GM23338 (cell line): Measurements from ENCODE around the gene CAMP. TPM values are rescaled to one million over a fixed set of nuclear protein-coding genes. Genes with fewer than 3 reads are reported as not detected.

Source experiments
- ATAC-seq: fragments of 200-7000 bp; cut with Tn5 transposase; 3 replicates; pipeline ENCODE4 v1.9.1; 2020
- DNase-seq: peaks from one replicate; pipeline ENCODE4 v3.0.0-alpha.2; 2015; ENCODE audit warnings: low spot score
- H2AFZ ChIP-seq: fragments of 200-600 bp; sonication (generic); 2 replicates; pipeline ENCODE4 v1.8.0; 2016; ENCODE audit warnings: antibody characterized with exemption, mild to moderate bottlenecking, moderate library complexity
- H3F3A ChIP-seq: fragments of 200-600 bp; sonication (generic); replicated peaks from 2 replicates; pipeline ENCODE4 v1.8.0; 2017; ENCODE audit warnings: antibody characterized with exemption, mixed run types, low read depth
- H3K27ac ChIP-seq: fragments of 200-600 bp; sonication (generic); 2 replicates; pipeline ENCODE4 v1.6.1; 2016; ENCODE audit warnings: low read depth
- H3K27me3 ChIP-seq: fragments of 200-600 bp; sonication (generic); 2 replicates; pipeline ENCODE4 v1.8.0; 2016; ENCODE audit warnings: mild to moderate bottlenecking, mixed run types, moderate library complexity; ENCODE audit not compliant: insufficient read depth
- H3K36me3 ChIP-seq: fragments of 200-600 bp; sonication (generic); 2 replicates; pipeline ENCODE4 v1.8.0; 2016; ENCODE audit warnings: mild to moderate bottlenecking; ENCODE audit not compliant: insufficient read depth
- H3K4me1 ChIP-seq: fragments of 200-600 bp; sonication (generic); 2 replicates; pipeline ENCODE4 v1.8.0; 2016; ENCODE audit warnings: mild to moderate bottlenecking, moderate library complexity; ENCODE audit not compliant: insufficient read depth
- H3K4me2 ChIP-seq: fragments of 200-600 bp; sonication (generic); 2 replicates; pipeline ENCODE4 v1.7.1; 2017; ENCODE audit warnings: mixed run types
- H3K4me3 ChIP-seq: fragments of 200-600 bp; sonication (generic); 2 replicates; pipeline ENCODE4 v1.6.1; 2016; ENCODE audit warnings: mixed run types
- H3K79me2 ChIP-seq: fragments of 200-600 bp; sonication (generic); replicated peaks from 2 replicates; pipeline ENCODE4 v1.8.0; 2017; ENCODE audit warnings: mild to moderate bottlenecking; ENCODE audit not compliant: insufficient read depth
- H3K9me2 ChIP-seq: fragments of 200-600 bp; sonication (generic); 2 replicates; pipeline ENCODE4 v1.8.0; 2017; ENCODE audit not compliant: insufficient read depth
- H4K20me1 ChIP-seq: fragments of 200-600 bp; sonication (generic); replicated peaks from 2 replicates; pipeline ENCODE4 v1.8.0; 2017; ENCODE audit warnings: mild to moderate bottlenecking; ENCODE audit not compliant: insufficient read depth
- H3K27ac Mint-ChIP-seq: 2 replicates; pipeline ENCODE4 v1.8.0; 2020; ENCODE audit warnings: inconsistent platforms, mild to moderate bottlenecking, moderate library complexity, mixed read lengths
- H3K27me3 Mint-ChIP-seq: 3 replicates; pipeline ENCODE4 v1.8.0; 2022; ENCODE audit warnings: low read depth, mild to moderate bottlenecking, moderate library complexity, mixed read lengths, inconsistent platforms; ENCODE audit not compliant: insufficient read depth, poor library complexity
- H3K36me3 Mint-ChIP-seq: 3 replicates; pipeline ENCODE4 v1.8.0; 2021; ENCODE audit warnings: low read depth, mild to moderate bottlenecking, inconsistent platforms, moderate library complexity, mixed read lengths
- H3K4me1 Mint-ChIP-seq: 3 replicates; pipeline ENCODE4 v1.8.0; 2020; ENCODE audit warnings: mild to moderate bottlenecking, inconsistent platforms, mixed read lengths
- H3K4me3 Mint-ChIP-seq: 3 replicates; pipeline ENCODE4 v1.8.0; 2021; ENCODE audit warnings: moderate library complexity, mild to moderate bottlenecking, inconsistent platforms, mixed read lengths
- H3K9me3 Mint-ChIP-seq: 3 replicates; pipeline ENCODE4 v1.8.0; 2020; ENCODE audit warnings: moderate library complexity, mild to moderate bottlenecking, inconsistent platforms, mixed read lengths
- EZH2 ChIP-seq: fragments of 200-600 bp; sonication (generic); IDR thresholded peaks from one replicate; pipeline ENCODE4 v1.8.0; 2017; ENCODE audit warnings: antibody characterized with exemption, mild to moderate bottlenecking, low read depth; ENCODE audit not compliant: unreplicated experiment
- EZH2phosphoT487 ChIP-seq: fragments of 200-600 bp; sonication (generic); IDR thresholded peaks from one replicate; pipeline ENCODE4 v1.8.1; 2018; ENCODE audit warnings: antibody characterized with exemption; ENCODE audit not compliant: unreplicated experiment
- NANOG ChIP-seq: IDR thresholded peaks from 2 replicates; pipeline ENCODE4 v1.6.1; 2016; ENCODE audit warnings: antibody characterized with exemption, borderline replicate concordance
- polyA plus RNA-seq: library from polyadenylated mRNA; unstranded; fragments of >200 nt; fragmentation: Nextera tagmentation; extraction: Ambion mirVana; gene quantifications from 2 replicates; pipeline ENCODE4 v1.2.1, GENCODE V29; 2016
- total RNA-seq: library from RNA; depleted of rRNA; stranded (reverse); fragments of >200 nt; shearing (Covaris generic); gene quantifications from 2 replicates; pipeline ENCODE4 v1.2.3, GENCODE V29; 2014
- TF ChIP-seq, protein P1 (sequence below): fragments of 250-450 bp; sonication (Bioruptor Pico); IDR thresholded peaks from 2 replicates; pipeline ENCODE4 v1.5.0; 2020; ENCODE audit warnings: mild to moderate bottlenecking, moderate library complexity
- TF ChIP-seq, protein P2 (sequence below): IDR thresholded peaks from one replicate; pipeline ENCODE4 v1.6.1; 2018; ENCODE audit warnings: antibody characterized with exemption; ENCODE audit not compliant: unreplicated experiment

CAMP gene
- total and polyA plus RNA-seq, 2 experiments from 2014 or later = not detected

DNA sequence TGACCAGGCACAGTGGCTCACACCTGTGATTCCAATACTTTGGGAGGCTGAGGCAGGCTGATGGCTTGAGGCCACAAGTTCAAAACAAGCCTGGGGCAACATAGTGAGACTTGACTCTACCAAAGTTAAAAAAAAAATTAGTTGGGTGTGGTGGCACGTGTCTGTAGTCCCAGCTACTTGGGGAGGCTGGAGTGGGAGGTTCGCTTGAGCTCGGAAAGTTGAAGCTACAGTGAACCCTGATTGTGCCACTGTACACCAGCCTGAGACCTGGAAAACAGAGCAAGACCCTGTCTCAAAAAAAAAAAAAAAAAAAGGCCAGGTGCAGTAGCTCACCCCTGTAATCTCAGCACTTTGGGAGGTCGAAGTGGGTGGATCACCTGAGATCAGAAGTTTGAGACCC, 38.2 kb upstream of the CAMP start:
- Histone ChIP-seq H2AFZ (no peak overlapping the region), H3K27me3 (no peaks in the 10 kb centered on the region), H3K4me1 (peaks cover 17% of the 10 kb centered on the region), H3K9me2 (no peaks in the 10 kb centered on the region), H3K27ac (0 out of 2 replicates have a peak overlapping the region, but pooled peaks have one; percentile 29), H3K79me2 (peaks cover 77% of the 10 kb centered on the region), H3F3A (peaks cover 9% of the 10 kb centered on the region), H4K20me1 (peaks cover 46% of the 10 kb centered on the region), H3K36me3 (peaks cover 57% of the 10 kb centered on the region), H3K4me2 (no peak overlapping the region), H3K4me3 (no peak overlapping the region)
- H3K4me3 Mint-ChIP-seq = no peak overlapping the region
- ATAC-seq (no peak), DNase-seq (no peak)
- no peak overlapping the region for H3K27ac Mint-ChIP-seq
- TF ChIP-seq, protein P1, sequence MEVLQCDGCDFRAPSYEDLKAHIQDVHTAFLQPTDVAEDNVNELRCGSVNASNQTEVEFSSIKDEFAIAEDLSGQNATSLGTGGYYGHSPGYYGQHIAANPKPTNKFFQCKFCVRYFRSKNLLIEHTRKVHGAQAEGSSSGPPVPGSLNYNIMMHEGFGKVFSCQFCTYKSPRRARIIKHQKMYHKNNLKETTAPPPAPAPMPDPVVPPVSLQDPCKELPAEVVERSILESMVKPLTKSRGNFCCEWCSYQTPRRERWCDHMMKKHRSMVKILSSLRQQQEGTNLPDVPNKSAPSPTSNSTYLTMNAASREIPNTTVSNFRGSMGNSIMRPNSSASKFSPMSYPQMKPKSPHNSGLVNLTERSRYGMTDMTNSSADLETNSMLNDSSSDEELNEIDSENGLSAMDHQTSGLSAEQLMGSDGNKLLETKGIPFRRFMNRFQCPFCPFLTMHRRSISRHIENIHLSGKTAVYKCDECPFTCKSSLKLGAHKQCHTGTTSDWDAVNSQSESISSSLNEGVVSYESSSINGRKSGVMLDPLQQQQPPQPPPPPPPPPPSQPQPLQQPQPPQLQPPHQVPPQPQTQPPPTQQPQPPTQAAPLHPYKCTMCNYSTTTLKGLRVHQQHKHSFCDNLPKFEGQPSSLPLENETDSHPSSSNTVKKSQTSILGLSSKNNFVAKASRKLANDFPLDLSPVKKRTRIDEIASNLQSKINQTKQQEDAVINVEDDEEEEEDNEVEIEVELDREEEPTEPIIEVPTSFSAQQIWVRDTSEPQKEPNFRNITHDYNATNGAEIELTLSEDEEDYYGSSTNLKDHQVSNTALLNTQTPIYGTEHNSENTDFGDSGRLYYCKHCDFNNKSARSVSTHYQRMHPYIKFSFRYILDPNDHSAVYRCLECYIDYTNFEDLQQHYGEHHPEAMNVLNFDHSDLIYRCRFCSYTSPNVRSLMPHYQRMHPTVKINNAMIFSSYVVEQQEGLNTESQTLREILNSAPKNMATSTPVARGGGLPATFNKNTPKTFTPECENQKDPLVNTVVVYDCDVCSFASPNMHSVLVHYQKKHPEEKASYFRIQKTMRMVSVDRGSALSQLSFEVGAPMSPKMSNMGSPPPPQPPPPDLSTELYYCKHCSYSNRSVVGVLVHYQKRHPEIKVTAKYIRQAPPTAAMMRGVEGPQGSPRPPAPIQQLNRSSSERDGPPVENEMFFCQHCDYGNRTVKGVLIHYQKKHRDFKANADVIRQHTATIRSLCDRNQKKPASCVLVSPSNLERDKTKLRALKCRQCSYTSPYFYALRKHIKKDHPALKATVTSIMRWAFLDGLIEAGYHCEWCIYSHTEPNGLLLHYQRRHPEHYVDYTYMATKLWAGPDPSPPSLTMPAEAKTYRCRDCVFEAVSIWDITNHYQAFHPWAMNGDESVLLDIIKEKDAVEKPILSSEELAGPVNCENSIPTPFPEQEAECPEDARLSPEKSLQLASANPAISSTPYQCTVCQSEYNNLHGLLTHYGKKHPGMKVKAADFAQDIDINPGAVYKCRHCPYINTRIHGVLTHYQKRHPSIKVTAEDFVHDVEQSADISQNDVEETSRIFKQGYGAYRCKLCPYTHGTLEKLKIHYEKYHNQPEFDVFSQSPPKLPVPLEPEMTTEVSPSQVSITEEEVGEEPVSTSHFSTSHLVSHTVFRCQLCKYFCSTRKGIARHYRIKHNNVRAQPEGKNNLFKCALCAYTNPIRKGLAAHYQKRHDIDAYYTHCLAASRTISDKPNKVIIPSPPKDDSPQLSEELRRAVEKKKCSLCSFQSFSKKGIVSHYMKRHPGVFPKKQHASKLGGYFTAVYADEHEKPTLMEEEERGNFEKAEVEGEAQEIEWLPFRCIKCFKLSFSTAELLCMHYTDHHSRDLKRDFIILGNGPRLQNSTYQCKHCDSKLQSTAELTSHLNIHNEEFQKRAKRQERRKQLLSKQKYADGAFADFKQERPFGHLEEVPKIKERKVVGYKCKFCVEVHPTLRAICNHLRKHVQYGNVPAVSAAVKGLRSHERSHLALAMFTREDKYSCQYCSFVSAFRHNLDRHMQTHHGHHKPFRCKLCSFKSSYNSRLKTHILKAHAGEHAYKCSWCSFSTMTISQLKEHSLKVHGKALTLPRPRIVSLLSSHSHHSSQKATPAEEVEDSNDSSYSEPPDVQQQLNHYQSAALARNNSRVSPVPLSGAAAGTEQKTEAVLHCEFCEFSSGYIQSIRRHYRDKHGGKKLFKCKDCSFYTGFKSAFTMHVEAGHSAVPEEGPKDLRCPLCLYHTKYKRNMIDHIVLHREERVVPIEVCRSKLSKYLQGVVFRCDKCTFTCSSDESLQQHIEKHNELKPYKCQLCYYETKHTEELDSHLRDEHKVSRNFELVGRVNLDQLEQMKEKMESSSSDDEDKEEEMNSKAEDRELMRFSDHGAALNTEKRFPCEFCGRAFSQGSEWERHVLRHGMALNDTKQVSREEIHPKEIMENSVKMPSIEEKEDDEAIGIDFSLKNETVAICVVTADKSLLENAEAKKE (CRISPR knock-in tag) = no peak
- H3K9me3 Mint-ChIP-seq = no peaks in the 10 kb centered on the region
- H3K4me1 Mint-ChIP-seq = peaks cover 24% of the 10 kb centered on the region
- peaks cover 15% of the 10 kb centered on the region for H3K27me3 Mint-ChIP-seq
- peaks cover 72% of the 10 kb centered on the region for H3K36me3 Mint-ChIP-seq

DNA sequence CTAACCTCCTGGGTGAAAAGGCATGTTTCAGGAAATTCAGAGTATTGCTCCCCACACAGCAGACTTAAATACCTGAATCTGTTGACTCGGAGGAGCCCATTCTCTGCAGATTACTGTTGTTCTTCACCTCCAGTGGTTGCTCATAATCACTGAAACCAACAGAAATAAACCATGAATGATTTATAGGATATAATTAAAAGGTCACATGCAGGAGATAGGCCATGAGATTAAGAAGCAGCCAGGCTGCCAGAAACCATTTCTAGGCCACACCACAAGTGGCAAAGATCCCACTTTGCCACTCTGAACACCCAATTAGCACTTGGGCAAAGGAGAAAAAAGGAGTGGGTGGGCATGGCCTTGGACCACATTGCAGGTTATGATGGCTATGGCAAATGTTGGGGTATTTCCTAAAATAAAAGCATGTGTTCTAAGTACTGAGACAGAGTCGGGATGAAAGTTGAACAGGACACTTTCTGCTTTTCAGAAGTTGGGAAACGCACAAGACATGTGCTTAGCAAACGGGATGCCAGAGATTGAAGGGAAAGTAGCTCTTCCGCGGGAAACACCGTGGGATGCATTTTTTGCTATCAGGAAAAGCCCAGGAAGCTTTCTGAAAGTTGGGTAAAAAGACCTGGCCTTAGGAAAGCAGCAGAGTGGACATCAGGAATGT, 36.5 kb upstream of the CAMP start:
- Histone ChIP-seq H3F3A (peaks cover 9% of the 10 kb centered on the region), H3K27me3 (no peaks in the 10 kb centered on the region), H3K79me2 (peaks cover 60% of the 10 kb centered on the region), H4K20me1 (peaks cover 37% of the 10 kb centered on the region), H3K36me3 (peaks cover 40% of the 10 kb centered on the region), H3K27ac (no peak overlapping the region), H2AFZ (no peak overlapping the region), H3K4me2 (peak overlapping the region; percentile 98), H3K9me2 (no peaks in the 10 kb centered on the region), H3K4me3 (peak overlapping the region; percentile 82), H3K4me1 (peaks cover 28% of the 10 kb centered on the region)
- TF ChIP-seq, protein P2, sequence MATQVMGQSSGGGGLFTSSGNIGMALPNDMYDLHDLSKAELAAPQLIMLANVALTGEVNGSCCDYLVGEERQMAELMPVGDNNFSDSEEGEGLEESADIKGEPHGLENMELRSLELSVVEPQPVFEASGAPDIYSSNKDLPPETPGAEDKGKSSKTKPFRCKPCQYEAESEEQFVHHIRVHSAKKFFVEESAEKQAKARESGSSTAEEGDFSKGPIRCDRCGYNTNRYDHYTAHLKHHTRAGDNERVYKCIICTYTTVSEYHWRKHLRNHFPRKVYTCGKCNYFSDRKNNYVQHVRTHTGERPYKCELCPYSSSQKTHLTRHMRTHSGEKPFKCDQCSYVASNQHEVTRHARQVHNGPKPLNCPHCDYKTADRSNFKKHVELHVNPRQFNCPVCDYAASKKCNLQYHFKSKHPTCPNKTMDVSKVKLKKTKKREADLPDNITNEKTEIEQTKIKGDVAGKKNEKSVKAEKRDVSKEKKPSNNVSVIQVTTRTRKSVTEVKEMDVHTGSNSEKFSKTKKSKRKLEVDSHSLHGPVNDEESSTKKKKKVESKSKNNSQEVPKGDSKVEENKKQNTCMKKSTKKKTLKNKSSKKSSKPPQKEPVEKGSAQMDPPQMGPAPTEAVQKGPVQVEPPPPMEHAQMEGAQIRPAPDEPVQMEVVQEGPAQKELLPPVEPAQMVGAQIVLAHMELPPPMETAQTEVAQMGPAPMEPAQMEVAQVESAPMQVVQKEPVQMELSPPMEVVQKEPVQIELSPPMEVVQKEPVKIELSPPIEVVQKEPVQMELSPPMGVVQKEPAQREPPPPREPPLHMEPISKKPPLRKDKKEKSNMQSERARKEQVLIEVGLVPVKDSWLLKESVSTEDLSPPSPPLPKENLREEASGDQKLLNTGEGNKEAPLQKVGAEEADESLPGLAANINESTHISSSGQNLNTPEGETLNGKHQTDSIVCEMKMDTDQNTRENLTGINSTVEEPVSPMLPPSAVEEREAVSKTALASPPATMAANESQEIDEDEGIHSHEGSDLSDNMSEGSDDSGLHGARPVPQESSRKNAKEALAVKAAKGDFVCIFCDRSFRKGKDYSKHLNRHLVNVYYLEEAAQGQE = no peak
- TF ChIP-seq EZH2phosphoT487 (no peak), EZH2 (no peak), NANOG (no peak)
- Mint-ChIP-seq H3K36me3 (peaks cover 56% of the 10 kb centered on the region), H3K4me3 (peak overlapping the region; percentile 98), H3K4me1 (peaks cover 34% of the 10 kb centered on the region), H3K27ac (peak overlapping the region; percentile 81), H3K9me3 (no peaks in the 10 kb centered on the region), H3K27me3 (peaks cover 22% of the 10 kb centered on the region)
- DNase-seq (no peak), ATAC-seq (no peak)
